Right renal pelvis (tissue), 4 donors: ENCODE data around the gene PRKN. TPM values are rescaled to one million over a fixed set of nuclear protein-coding genes. Genes with fewer than 3 reads are reported as not detected.

Experiments
- DNase-seq, 4 donors: peaks; one replicate each; pipeline ENCODE4 v3.0.0-alpha.2; 2013; ENCODE audit warnings: low read depth in 4 of 4, low spot score in 3 of 4, missing footprints in 1 of 4
- polyA plus RNA-seq, 4 donors: library from polyadenylated mRNA; unstranded; fragments of 120-200 nt; gene quantifications; one replicate each; pipeline ENCODE4 v1.2.1, GENCODE V29; 2013; ENCODE audit not compliant: insufficient read length in 4 of 4

PRKN gene
- polyA plus RNA-seq, 4 donors = 8.7 to 12.4 (median 10.8) TPM

GRCh38 chr6:161727083-161727833 lies 1000.3 kb downstream of the PRKN start:
- DNase-seq = no peak

GRCh38 chr6:161722394-161722793 lies 1005.2 kb downstream of the PRKN start:
- no peak for DNase-seq

- no peak for DNase-seq
Observed at GRCh38 chr6:161721511-161721910, 1006.1 kb downstream of the PRKN start.

DNA sequence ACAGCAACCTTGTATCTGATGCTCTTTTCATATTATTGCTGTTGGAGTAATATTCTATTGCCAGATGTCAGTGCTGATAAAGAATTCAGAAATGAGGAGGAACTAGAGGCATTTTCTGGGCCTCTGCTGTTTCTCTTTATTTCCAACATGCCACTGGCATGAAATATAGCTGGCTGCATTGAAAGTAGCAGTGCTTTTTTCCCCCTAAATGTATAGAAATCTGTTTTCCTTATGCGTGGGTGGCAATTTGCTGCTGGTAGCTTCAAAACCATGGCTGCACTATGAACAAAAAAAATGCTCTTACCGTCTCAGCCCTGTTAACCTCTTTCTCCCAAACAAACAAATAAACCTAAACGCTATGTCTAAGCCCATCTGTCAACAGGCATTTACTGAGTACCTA lies 1011.4 kb downstream of the PRKN start:
- no peak for DNase-seq

- no peak for DNase-seq
Observed at GRCh38 chr6:161711938-161712337, 1015.6 kb downstream of the PRKN start.

DNA sequence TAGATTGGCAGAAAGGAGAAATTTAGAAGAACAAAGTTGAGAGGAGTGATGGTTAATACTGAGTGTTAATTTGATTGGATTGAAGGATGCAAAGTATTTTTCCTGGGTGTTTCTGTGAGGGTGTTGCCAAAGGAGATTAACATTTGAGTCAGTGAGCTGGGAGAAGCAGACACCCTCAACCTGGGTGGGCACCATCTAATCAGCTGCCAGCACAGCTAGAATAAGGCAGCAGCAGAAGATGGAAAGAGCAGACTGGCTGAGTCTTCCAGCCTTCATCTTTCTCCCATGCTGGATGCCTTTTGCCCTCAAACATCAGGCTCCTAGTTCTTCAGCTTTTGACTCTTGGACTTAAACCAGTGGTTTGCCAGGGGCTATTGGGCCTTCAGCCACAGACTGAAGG lies 1016.1 kb downstream of the PRKN start:
- no peak for DNase-seq

DNA sequence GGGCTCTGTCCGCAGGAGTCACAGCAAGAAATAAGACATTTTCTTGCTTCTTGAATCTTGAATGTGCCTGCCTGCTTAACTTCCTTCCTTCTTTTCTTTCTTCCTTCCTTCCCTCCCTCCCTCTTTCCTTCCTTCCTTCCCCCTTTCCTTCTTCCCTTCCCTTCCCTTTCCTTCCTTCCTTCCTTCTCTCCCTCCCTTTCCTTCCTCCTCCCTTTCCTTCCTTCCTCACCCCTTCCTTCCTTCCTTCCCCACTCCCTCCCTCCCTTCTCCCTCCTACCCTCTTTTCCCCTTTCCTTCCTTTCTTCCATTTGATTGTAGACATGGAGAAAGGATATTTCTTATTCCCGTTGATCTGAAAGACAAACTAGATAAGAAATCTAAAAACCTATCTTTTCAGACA lies 1016.9 kb downstream of the PRKN start:
- no peak for DNase-seq

DNA sequence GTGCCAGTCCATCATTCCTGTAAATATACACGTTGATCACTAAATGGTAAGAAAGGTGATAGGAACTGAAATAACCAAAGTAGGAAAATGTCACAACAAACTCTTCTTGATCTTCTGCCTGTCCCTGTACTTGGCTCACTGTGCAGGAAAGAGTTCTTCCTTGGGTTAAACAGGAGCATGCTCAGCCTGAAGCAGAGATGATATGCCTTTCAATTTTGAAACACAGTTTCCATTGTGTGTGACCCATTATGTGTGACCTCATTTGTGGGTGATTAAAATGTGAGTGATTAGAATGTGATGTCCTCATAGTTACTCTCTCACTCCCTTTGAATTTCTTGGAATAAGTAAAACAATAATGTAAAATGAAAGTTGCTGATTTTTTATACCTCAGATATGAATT lies 1026.5 kb downstream of the PRKN start:
- no peak for DNase-seq

GRCh38 chr6:161696801-161697200 lies 1030.8 kb downstream of the PRKN start:
- no peak for DNase-seq

DNA sequence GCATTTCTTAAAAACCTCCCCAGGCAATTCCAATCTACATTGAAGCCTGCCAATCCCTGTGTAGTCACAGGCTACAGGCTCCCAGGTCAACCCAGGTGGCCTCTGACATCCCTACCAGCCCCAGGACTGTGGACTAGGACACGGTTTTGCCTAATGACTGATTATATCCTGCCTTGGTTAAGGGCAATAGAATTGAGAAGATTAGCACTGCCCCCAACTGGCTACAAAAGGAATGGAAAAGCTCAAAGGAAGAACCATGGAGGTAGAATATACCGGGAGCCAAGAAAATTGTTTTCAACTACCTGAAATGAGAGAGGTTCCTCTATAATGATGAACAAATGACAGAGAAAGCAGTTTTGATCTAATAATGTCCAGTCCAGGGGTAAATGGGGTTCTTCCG lies 1032.6 kb downstream of the PRKN start:
- DNase-seq = no peak

GRCh38 chr6:161686655-161687054 lies 1040.9 kb downstream of the PRKN start:
- DNase-seq = no peak

DNA sequence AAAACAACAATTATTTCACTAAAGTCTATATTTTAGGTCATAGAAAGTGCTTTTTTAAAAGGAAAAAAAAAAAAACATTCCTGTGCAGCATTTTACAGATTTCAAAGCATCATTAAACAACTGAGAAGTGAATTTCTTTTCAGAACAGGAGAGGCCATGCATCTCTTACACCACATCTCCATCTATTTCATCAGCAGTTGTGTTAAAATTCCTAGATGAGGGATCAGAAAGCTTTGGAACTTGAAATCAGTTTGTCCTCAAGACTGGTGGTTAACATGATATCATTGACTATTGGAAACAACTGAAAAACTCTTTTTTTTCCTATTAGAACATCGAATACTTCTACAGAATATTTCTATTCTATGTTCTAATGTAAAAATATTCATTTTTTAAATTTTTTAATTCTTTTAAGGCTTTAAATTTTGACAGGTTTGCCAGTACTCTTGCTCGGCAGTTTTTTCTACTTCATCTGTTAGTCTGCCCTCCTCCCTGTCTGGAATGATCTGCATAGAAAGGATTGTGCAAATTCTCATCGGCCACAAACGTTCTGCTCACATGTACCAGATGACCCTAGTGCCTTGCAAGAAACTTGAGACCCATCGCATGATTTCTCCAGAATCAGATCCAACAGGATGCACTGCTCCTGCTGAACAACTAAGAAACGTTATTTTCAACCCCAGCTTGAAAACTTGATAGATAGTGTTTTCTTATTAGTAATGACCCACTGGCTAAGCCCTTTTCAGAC lies 1042.7 kb downstream of the PRKN start:
- DNase-seq = no peak

DNA sequence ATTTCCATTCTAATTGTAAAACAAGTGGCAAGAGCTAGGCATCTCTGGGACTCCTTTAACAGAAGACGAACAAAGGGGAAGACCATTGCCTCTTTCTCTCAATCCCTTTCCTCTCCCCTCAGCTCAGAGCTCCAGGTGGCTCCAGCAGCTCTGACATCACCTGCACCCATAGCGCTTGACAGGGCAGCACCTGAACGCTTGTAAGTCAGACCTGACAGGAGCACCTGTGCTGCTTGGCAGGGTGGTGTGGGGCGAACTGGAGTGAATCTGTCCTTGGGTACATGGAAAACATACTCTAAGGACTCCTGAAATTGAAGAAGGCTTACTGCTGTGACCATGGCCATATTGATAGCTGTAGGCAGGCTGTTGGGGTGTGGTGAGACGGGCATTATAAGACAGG lies 1044.2 kb downstream of the PRKN start:
- no peak for DNase-seq

DNA sequence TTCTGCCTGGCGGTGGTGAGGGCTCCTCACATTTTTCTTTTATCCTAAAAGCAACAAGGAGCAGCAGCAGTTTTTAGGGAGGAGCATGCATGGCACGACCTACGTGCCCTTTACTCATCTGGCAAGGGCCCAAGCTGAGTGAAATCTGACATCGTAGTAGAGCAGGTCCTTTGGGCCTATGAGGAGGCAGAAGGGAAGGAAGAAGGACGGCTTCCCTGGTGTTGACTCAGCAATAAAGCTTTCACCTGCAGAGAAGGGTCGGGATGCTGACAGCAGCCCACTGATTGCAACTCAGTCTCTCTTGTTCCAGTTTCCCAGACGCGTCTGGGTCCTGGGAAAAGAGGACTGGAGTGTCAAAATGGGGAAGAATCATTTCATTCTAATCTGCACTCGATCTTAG lies 1044.6 kb downstream of the PRKN start:
- DNase-seq = no peak

DNA sequence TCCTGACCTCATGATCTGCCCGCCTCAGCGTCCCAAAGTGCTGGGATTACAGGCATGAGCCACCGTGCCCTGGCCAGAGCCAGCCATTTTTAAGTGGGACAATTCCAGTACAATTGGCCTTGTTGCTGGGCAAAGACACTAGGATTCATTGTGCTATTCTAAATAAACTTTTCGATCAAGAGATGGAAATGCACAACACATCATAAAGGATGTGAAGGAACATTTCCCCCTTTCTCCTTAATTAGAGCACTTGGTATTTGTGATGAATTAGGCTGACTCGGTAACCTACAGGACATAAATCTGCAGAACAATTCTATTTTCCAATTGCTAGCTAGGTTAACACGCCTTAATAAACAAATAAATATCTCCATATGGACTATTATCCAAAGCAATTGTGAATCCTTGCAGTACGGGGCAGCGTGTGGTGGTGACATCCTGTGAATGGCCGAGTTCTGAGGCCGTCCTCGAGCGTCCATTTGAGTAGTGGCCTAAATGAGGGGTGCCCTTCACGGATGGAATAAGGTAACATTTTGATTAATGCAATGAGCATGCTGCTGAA lies 1047.5 kb downstream of the PRKN start:
- DNase-seq = no peak

DNA sequence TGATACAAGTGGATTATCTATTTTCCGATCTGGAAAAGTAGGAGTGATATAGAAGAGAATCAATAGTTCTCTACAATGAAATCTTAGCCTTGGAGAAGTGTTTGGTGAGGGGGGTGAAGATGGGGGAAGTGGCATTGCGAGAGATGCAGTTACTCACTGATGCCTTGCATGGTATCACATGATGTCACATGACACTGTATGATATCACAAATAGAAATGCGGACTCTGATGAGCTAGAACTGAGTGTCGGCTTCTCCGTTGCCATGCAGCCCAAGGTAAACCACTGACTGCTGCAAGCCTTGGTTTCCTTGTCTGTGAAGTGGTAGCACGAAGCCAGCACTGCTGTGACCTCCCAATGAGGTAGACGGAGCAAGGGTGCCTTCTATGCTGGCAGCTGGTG lies 1050.4 kb downstream of the PRKN start:
- no peak for DNase-seq

DNA sequence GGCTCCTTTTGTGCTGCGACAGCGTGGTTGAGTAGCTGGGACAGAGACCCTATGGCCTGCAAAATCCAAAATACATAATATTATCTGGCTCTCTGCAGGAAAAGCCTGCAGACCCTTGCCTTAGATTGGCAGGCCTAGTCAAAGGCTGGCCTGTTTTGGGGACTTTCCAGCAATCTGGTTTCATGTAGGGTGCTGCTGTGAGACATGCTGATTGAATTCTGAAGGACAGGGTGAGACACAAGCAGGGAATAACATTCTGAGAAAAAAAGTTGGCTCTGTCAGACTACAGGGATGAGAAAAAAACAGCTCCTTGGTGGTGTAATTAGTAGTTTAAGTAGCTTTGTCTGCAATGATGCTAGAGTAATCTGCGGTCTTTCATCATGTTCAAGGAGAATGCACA lies 1051.0 kb downstream of the PRKN start:
- DNase-seq = no peak

- DNase-seq = no peak
Observed at GRCh38 chr6:161674930-161675682, 1052.5 kb downstream of the PRKN start.

DNA sequence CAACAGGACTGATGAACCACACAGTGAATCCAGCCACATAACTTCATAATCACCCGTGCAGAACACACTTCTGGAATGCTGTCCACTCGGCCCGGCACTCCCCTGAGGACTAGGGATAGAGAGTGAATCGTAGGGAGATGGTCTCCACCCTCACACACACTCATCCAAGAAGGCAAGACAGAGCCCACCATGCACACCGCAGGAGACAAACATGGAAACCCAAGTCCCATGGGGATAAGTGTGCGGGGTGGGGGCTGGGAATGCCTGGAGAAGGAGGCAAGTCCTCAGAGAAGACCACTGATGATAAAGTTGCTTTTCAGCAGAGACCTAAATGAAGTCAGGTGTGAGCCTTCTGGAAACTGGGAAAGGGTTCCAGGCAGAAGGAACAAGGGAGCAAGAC lies 1054.5 kb downstream of the PRKN start:
- DNase-seq = no peak

GRCh38 chr6:161671117-161671516 lies 1056.4 kb downstream of the PRKN start:
- no peak for DNase-seq

GRCh38 chr6:161668665-161669064 lies 1058.9 kb downstream of the PRKN start:
- no peak for DNase-seq
